Measurements from ENCODE around the gene DSC1. TPM values are rescaled to one million over a fixed set of nuclear protein-coding genes. Genes with fewer than 3 reads are reported as not detected.

DSC1 gene
- 0.54 TPM for polyA plus RNA-seq

GRCh38 chr18:31162825-31163435 is at the start of gene DSC1:
Gene DSC1 (minus strand): TSS chr18:31162856. CDS start chr18:31162594, 262 bp downstream.
- Mint-ChIP-seq H3K9me3 (no peaks in the 10 kb centered on the region), H3K27me3 (no peaks in the 10 kb centered on the region), H3K36me3 (no peaks in the 10 kb centered on the region), H3K4me1 (no peaks in the 10 kb centered on the region), H3K27ac (no peak within 1 kb of the TSS), H3K4me3 (peak within 1 kb of the TSS in 1 of 4 donors; percentile 13)

DNA sequence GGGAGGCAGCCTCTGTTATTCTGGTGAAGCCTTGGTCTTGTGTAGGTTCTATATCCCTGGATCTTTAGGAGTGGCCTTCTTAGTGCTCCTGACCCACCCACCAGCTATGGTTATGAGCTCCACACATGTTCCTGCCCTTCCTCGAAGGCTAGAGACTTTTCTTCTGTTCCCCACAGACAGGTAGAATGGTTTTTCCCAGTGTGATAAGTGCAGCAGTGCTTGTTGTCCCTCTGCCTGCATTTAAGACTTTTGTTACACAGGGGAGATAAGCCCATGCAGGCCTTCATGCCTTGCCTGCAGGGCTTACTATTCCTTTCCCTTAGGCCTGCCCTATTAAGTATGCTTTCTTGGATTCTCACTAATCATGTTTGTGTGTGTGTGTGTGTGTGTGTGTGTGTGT is 48.4 kb upstream of the DSC1 start:
- Mint-ChIP-seq H3K36me3 (no peaks in the 10 kb centered on the region), H3K27ac (no peak overlapping the region), H3K4me3 (no peak overlapping the region), H3K9me3 (peaks cover 2 to 10% (median 3%) of the 10 kb centered on the region in 3 donors), H3K4me1 (no peaks in the 10 kb centered on the region), H3K27me3 (no peaks in the 10 kb centered on the region)

DNA sequence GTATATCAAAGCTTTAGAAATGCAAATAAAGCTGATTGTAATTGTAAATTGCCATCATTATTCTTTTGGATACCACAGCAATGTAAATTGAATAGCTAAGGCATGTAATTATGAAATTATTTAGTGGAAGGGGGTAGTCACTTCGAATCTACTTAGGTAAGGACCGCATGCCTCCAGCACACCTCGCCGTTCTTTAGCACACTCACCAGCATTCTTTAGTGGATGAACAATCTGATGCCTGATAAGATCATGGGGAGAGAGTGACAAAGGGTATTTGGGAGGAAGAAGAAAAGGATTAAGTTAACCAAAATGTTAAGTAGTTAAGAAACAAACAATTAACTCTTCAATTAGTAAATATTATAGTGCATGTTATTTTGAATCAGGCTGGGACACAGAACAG is 46.4 kb upstream of the DSC1 start:
- no peaks in the 10 kb centered on the region for H3K36me3 Mint-ChIP-seq
- peaks cover 0 to 10% (median 2%) of the 10 kb centered on the region in 3 donors for H3K9me3 Mint-ChIP-seq
- H3K4me1 Mint-ChIP-seq = no peaks in the 10 kb centered on the region
- no peaks in the 10 kb centered on the region for H3K27me3 Mint-ChIP-seq
- H3K27ac Mint-ChIP-seq = no peak overlapping the region
- no peak overlapping the region for H3K4me3 Mint-ChIP-seq

GRCh38 chr18:31207391-31207790 is 44.7 kb upstream of the DSC1 start:
- H3K27me3 Mint-ChIP-seq = no peaks in the 10 kb centered on the region
- H3K36me3 Mint-ChIP-seq = no peaks in the 10 kb centered on the region
- no peaks in the 10 kb centered on the region for H3K4me1 Mint-ChIP-seq
- H3K9me3 Mint-ChIP-seq = peaks cover 0 to 10% (median 2%) of the 10 kb centered on the region in 3 donors
- H3K27ac Mint-ChIP-seq = no peak overlapping the region
- no peak overlapping the region for H3K4me3 Mint-ChIP-seq

DNA sequence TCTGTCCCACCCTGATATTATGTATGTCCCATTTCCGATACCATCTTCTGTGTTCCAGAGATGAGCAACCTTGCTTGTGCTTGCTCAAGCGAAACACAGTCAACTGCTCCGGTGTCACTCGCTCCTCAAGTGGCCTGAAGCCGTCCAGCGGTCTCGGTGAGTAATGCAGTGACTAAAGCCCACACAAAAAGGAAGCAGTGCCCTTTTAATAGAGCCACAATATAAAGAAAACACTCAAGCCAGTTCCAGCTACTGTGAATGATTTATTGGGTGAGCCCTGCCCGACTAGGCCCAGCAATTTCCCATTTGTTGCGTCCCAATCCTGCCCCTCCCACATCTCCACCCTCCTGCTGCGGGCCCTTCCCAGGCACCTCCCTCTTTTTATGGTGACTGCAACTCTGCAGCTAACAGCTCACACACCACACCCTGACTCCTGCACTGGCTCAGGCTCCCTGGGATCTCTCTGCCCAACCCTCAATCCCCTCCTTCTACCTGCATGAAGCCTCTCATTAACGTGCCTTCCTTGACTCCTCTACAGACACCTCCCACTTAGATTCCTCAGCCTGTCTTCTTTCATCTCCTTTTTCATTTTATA is 44.2 kb upstream of the DSC1 start:
- H3K27me3 Mint-ChIP-seq = no peaks in the 10 kb centered on the region
- H3K36me3 Mint-ChIP-seq = no peaks in the 10 kb centered on the region
- peaks cover 0 to 10% (median 2%) of the 10 kb centered on the region in 3 donors for H3K9me3 Mint-ChIP-seq
- no peak overlapping the region for H3K4me3 Mint-ChIP-seq
- no peak overlapping the region for H3K27ac Mint-ChIP-seq
- no peaks in the 10 kb centered on the region for H3K4me1 Mint-ChIP-seq

DNA sequence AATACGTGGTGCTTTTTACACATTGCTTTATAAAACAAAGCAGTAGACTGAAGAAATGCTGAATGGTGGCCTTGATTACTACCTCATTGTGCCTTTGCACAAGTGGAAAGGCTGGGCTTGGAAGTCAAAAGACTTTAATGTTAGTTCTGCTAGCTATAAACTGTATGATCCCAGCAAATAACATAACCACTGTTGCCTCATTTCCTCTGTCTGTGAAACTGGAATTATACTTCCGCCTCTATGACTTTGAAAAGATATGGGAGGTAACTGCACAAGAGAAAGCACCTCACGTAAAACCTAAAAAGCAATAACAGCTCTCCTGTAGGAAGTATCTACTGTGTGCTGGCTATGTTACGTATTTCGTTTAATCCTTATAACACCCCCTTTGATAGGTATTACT is 43.4 kb upstream of the DSC1 start:
- Mint-ChIP-seq H3K36me3 (no peaks in the 10 kb centered on the region), H3K27me3 (no peaks in the 10 kb centered on the region), H3K4me1 (no peaks in the 10 kb centered on the region), H3K9me3 (peaks cover 0 to 10% (median 2%) of the 10 kb centered on the region in 3 donors), H3K4me3 (no peak overlapping the region), H3K27ac (no peak overlapping the region)

- Mint-ChIP-seq H3K4me1 (no peaks in the 10 kb centered on the region), H3K27me3 (no peaks in the 10 kb centered on the region), H3K36me3 (no peaks in the 10 kb centered on the region), H3K27ac (peak overlapping the region in 1 of 3 donors; percentile 20), H3K9me3 (peaks cover 0 to 5% (median 4%) of the 10 kb centered on the region in 3 donors), H3K4me3 (no peak overlapping the region)
These were observed 42.6 kb upstream of the DSC1 start for GRCh38 chr18:31205273-31205672.

DNA sequence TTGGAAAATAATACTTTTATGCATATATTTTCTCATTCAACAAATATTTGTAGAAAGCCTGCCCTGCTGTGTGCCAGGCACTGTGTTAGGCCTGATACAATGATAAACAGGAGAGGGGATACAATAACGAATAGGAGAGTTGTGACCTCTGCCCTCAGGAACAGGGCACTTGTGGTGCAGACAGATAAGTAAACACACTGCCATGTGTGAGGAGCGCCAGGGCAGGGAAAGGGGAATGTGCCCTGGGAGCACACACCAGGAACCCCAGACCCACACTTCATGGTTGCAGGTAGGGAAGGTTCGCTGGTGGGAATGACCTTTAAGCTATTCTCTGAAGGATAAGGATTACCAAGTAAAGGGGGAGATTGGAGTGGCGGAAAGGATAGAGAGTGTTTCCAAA is 42.2 kb upstream of the DSC1 start:
- Mint-ChIP-seq H3K27me3 (no peaks in the 10 kb centered on the region), H3K4me1 (no peaks in the 10 kb centered on the region), H3K27ac (no peak overlapping the region), H3K9me3 (peaks cover 0 to 6% (median 4%) of the 10 kb centered on the region in 3 donors), H3K4me3 (peak overlapping the region in 1 of 4 donors; percentile 34), H3K36me3 (no peaks in the 10 kb centered on the region)

DNA sequence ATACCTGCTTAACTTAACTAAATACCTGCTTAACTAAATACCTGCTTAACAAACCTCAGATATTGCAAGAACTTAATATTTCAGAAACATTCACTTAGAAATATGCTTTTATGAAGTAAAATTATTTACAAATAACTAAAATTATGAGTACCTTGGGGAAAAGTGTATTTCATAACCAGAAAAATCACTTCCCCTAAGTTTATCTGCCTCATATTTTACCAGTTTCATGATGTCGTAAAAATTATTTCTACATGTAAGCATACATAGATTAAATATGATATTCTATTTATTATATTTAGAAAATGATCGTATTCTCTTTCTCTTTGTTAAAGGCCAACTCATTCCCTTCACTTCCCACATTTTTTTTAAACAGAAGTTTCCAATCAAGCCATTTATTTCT is 41.5 kb upstream of the DSC1 start:
- H3K4me3 Mint-ChIP-seq = no peak overlapping the region

DNA sequence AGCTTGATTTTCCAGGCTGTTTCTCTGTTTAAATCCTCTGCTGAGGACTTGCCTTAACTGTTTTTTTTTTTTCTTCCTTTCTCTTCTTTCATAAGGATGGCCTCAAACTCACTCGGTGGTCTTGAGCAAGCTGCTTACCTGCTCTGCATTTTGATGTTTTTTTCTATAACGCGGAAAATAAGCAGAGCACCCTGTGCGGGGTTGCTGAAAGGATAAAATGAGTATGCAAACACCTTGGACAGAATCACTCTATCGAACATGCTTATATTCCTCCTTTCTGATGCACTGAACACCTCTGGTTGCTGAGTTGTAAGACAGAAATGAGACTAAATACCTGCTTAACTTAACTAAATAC is 41.1 kb upstream of the DSC1 start:
- peaks cover 0 to 7% (median 4%) of the 10 kb centered on the region in 3 donors for H3K9me3 Mint-ChIP-seq
- no peaks in the 10 kb centered on the region for H3K27me3 Mint-ChIP-seq
- no peaks in the 10 kb centered on the region for H3K36me3 Mint-ChIP-seq
- H3K4me1 Mint-ChIP-seq = no peaks in the 10 kb centered on the region
- H3K4me3 Mint-ChIP-seq = no peak overlapping the region
- no peak overlapping the region for H3K27ac Mint-ChIP-seq

More for the DNA sequence above, 41.5 kb upstream of the DSC1 start:
- no peak overlapping the region for H3K27ac Mint-ChIP-seq
- H3K36me3 Mint-ChIP-seq = no peaks in the 10 kb centered on the region
- peaks cover 0 to 7% (median 4%) of the 10 kb centered on the region in 3 donors for H3K9me3 Mint-ChIP-seq
- no peaks in the 10 kb centered on the region for H3K4me1 Mint-ChIP-seq
- H3K27me3 Mint-ChIP-seq = no peaks in the 10 kb centered on the region

DNA sequence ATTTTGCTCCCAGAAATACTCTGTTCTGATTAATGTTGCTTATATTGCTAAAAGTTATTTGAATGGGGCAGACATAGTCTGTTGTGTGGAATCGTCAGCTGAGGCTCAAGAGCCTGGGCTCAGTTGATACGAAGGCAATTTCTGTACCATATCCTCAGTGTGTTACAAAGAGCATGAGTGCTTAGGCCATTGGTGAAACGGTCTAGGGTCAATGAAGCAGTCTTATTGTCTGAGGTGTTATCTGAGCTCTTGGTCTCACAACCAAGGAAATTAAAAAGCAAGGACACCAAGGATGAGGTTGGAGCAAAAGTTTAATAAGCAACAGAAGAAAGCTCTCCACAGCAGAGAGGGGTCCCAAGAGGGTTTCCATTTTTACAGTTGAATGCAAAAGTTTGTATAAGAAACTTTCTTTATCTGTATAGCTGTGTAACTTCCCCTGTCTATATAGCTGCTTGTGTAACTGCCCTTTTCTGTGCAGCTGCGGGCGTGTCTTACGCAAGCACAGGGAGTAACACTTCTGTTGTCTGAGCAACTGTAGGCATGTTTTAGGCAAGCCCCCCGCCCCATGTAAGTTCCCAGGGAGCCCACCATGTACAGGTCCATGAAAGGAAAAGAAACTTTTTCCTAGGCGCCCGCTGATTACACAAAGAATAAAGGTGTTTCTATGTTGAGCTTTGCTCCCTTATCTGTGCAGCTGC is 40.6 kb upstream of the DSC1 start:
- H3K4me1 Mint-ChIP-seq = no peaks in the 10 kb centered on the region
- no peaks in the 10 kb centered on the region for H3K27me3 Mint-ChIP-seq
- H3K36me3 Mint-ChIP-seq = no peaks in the 10 kb centered on the region
- no peak overlapping the region for H3K4me3 Mint-ChIP-seq
- no peak overlapping the region for H3K27ac Mint-ChIP-seq
- peaks cover 0 to 7% (median 4%) of the 10 kb centered on the region in 3 donors for H3K9me3 Mint-ChIP-seq

- H3K9me3 Mint-ChIP-seq = peaks cover 0 to 5% (median 0%) of the 10 kb centered on the region in 3 donors
- H3K27ac Mint-ChIP-seq = no peak overlapping the region
- no peak overlapping the region for H3K4me3 Mint-ChIP-seq
- H3K36me3 Mint-ChIP-seq = no peaks in the 10 kb centered on the region
- no peaks in the 10 kb centered on the region for H3K27me3 Mint-ChIP-seq
- no peaks in the 10 kb centered on the region for H3K4me1 Mint-ChIP-seq
These were observed 36.6 kb upstream of the DSC1 start for GRCh38 chr18:31199190-31199769.

DNA sequence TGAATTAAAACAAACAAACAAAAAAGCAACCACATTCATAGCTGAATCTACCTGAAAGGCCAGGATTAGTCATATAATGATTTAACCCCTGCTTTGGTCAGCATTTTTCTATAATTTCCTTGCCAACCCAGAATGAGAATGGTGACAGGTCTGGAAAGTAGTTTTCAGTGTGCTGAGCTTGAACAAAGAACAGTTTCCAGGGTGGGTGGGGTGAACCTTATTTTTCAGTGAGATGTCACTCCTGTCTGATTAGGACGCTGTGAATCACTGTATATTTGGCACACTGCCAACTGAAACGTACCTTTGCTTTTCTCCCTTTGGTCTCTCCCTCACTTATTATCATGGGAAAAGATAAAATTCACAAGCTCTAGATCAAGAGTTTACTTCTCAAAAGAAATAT is 35.0 kb upstream of the DSC1 start:
- Mint-ChIP-seq H3K4me3 (no peak overlapping the region), H3K9me3 (peaks cover 0 to 5% (median 2%) of the 10 kb centered on the region in 3 donors), H3K4me1 (no peaks in the 10 kb centered on the region), H3K36me3 (no peaks in the 10 kb centered on the region), H3K27ac (no peak overlapping the region), H3K27me3 (no peaks in the 10 kb centered on the region)

GRCh38 chr18:31195063-31195462 is 32.4 kb upstream of the DSC1 start:
- H3K27me3 Mint-ChIP-seq = no peaks in the 10 kb centered on the region

DNA sequence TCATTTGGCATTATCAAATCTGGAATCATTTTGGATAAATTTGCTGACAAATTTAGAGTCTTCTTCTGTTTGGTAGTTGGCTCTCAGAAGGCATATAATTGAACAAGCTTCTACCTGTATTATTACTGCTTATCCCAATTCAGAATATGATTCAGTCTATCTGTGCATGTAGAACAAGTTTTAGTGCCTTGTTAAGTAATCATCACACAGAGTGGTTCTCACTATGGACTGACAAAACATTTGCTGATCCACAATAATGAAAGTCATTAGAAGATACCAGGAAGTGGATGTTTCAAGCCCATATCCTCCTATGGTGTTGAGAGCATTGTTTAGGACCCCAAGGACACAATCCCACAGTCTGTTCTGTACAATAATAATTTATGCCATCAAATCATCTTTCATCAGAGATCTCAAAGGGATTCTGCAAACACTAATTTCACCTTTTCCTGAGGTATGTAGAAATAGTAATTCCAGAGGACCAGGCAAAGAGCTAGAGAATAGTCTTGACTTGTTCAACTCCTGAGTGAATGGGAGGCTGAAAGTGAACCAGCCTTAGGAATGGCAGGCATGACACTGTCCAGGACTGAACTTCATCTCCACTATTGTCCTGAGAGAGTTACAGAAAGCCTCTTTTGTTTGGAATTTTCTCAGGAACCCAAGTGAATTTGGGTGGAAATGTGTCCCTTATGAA is 29.6 kb upstream of the DSC1 start:
- Mint-ChIP-seq H3K27ac (no peak overlapping the region), H3K36me3 (no peaks in the 10 kb centered on the region), H3K27me3 (no peaks in the 10 kb centered on the region), H3K4me3 (no peak overlapping the region), H3K9me3 (peaks cover 0 to 4% (median 3%) of the 10 kb centered on the region in 3 donors), H3K4me1 (no peaks in the 10 kb centered on the region)

More at GRCh38 chr18:31195063-31195462, 32.4 kb upstream of the DSC1 start:
- no peaks in the 10 kb centered on the region for H3K4me1 Mint-ChIP-seq
- H3K4me3 Mint-ChIP-seq = no peak overlapping the region
- H3K36me3 Mint-ChIP-seq = no peaks in the 10 kb centered on the region
- H3K27ac Mint-ChIP-seq = no peak overlapping the region
- peaks cover 0 to 4% (median 2%) of the 10 kb centered on the region in 3 donors for H3K9me3 Mint-ChIP-seq
